ENCODE data around the gene ITFG1. TPM values are rescaled to one million over a fixed set of nuclear protein-coding genes. Genes with fewer than 3 reads are reported as not detected.

ITFG1 gene
- total RNA-seq, 4 donors from 2014 or later = 12.9 to 100 (median 60.8) TPM

GRCh38 chr16:47230296-47230695 is 230.6 kb downstream of the ITFG1 start:
- intact Hi-C loops (cut with DNase I; ENCODE audit: low total_unique reads) = no loop called here
- TF ChIP-seq CTCF (IDR thresholded peaks at IDR 0.05) = no peak
- no peak for TF ChIP-seq EP300 (IDR thresholded peaks at IDR 0.05; ENCODE audit: low read depth)
- TF ChIP-seq POLR2A (IDR thresholded peaks at IDR 0.05) = no peak
- TF ChIP-seq POLR2AphosphoS5 (IDR thresholded peaks at IDR 0.05) = no peak
- peaks cover 0 to 3% (median 0%) of the 10 kb centered on the region in 4 donors for H3K36me3 ChIP-seq
- no peaks in the 10 kb centered on the region for H3K27me3 ChIP-seq
- WGBS, 2 donors (ENCODE audit: low coverage in 1 of 2) = 90% methylated on average over 6 of the region's 6 CpGs
- in situ Hi-C loops (cut with MboI; ENCODE audit: low pct_ligation_motif_present in 1 of 4, low pct_unique_long_range_greater_than_20kb in 1 of 4, low sequenced_read_pairs in 3 of 4) = no loop called here
- H3K4me3 ChIP-seq = no peak overlapping the region
- no peak for DNase-seq
- H3K4me1 ChIP-seq = no peaks in the 10 kb centered on the region
- H3K27ac ChIP-seq = no peak overlapping the region
- H3K9me3 ChIP-seq = no peaks in the 10 kb centered on the region

GRCh38 chr16:47229053-47230050 is 231.5 kb downstream of the ITFG1 start:
- Histone ChIP-seq H3K27me3 (no peaks in the 10 kb centered on the region), H3K36me3 (peaks cover 0 to 3% (median 0%) of the 10 kb centered on the region in 4 donors), H3K4me1 (no peaks in the 10 kb centered on the region), H3K27ac (no peak overlapping the region), H3K9me3 (peaks cover 0 to 2% of the 10 kb centered on the region in 2 donors), H3K4me3 (no peak overlapping the region)
- intact Hi-C loops (cut with DNase I; ENCODE audit: low total_unique reads) (no loop called here), in situ Hi-C loops (cut with MboI; ENCODE audit: low pct_ligation_motif_present in 1 of 4, low pct_unique_long_range_greater_than_20kb in 1 of 4, low sequenced_read_pairs in 3 of 4) (no loop called here)
- no peak for TF ChIP-seq POLR2AphosphoS5 (IDR thresholded peaks at IDR 0.05)
- 82 to 83% methylated on average over 7 of the region's 7 CpGs for WGBS, 2 donors (ENCODE audit: low coverage in 1 of 2)
- DNase-seq = no peak

GRCh38 chr16:47228241-47228640 is 232.6 kb downstream of the ITFG1 start:
- H3K27ac ChIP-seq = no peak overlapping the region
- TF ChIP-seq POLR2A (IDR thresholded peaks at IDR 0.05) (no peak), CTCF (IDR thresholded peaks at IDR 0.05) (no peak), EP300 (IDR thresholded peaks at IDR 0.05; ENCODE audit: low read depth) (no peak), POLR2AphosphoS5 (IDR thresholded peaks at IDR 0.05) (no peak)
- no peak for DNase-seq
- H3K4me3 ChIP-seq = no peak overlapping the region
- no peaks in the 10 kb centered on the region for H3K27me3 ChIP-seq
- in situ Hi-C loops (cut with MboI; ENCODE audit: low pct_ligation_motif_present in 1 of 4, low pct_unique_long_range_greater_than_20kb in 1 of 4, low sequenced_read_pairs in 3 of 4) = no loop called here
- intact Hi-C loops (cut with DNase I; ENCODE audit: low total_unique reads) = no loop called here
- H3K36me3 ChIP-seq = peaks cover 0 to 3% (median 0%) of the 10 kb centered on the region in 4 donors
- WGBS, 2 donors (ENCODE audit: low coverage in 1 of 2) = 96 to 97% methylated on average over 7 of the region's 7 CpGs
- H3K9me3 ChIP-seq = peaks cover 0 to 6% of the 10 kb centered on the region in 2 donors
- no peaks in the 10 kb centered on the region for H3K4me1 ChIP-seq

DNA sequence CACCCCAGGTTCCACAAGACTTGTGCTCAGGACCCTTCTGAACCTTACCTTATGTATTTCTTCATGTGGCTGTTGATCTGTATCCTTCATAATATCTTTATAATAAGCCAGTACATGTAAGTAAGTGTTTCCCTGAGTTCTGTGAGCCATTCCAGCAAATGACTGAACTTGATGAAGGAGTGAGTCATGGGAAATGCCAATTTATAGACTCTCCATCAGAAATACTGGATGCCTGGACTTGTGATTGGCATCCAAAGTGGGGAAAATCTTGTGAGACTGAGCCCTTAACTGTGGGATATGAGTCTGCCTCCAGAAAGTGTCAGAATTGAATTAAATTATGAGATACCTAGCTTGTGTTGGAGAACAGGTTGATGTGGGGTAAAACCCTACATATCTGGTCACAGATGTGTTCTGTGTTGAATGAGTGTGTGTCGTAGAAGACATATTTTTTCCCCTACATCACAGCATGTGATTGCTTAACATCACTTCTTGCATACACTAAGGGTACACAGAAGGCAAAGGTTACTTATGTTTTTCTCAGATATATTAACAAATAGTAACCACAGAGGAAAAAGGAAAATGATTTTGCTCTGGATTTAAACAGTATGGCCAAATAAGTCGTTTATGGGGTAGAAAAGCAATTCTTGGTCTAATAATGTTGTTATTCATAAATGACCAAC is 247.0 kb downstream of the ITFG1 start:
- H3K9me3 ChIP-seq = no peaks in the 10 kb centered on the region
- in situ Hi-C loops (cut with MboI; ENCODE audit: low pct_ligation_motif_present in 1 of 4, low pct_unique_long_range_greater_than_20kb in 1 of 4, low sequenced_read_pairs in 3 of 4) = no loop called here
- H3K4me3 ChIP-seq = no peak overlapping the region
- TF ChIP-seq POLR2A (IDR thresholded peaks at IDR 0.05) (no peak), CTCF (IDR thresholded peaks at IDR 0.05) (no peak)
- no peak for DNase-seq
- H3K36me3 ChIP-seq = peaks cover 0 to 24% (median 7%) of the 10 kb centered on the region in 4 donors
- no peaks in the 10 kb centered on the region for H3K4me1 ChIP-seq
- WGBS, 2 donors (ENCODE audit: low coverage in 1 of 2) = 85 to 94% methylated on average over 2 of the region's 2 CpGs
- H3K27me3 ChIP-seq = no peaks in the 10 kb centered on the region
- no peak overlapping the region for H3K27ac ChIP-seq
- intact Hi-C loops (cut with DNase I; ENCODE audit: low total_unique reads) = no loop called here

Data from transverse colon (tissue), 4 donors.